K562 (cell line): ENCODE data around the gene IRS2. TPM values are rescaled to one million over a fixed set of nuclear protein-coding genes. Genes with fewer than 3 reads are reported as not detected.
A peak's percentile ranks its signal among the peaks of the same experiment; 100 is the strongest.

Source experiments
- ATAC-seq: fragments of 200-7000 bp; cut with Tn5 transposase; 3 replicates; pipeline ENCODE4 v1.9.1; 2020; ENCODE audit warnings: moderate library complexity
- BruUV-seq: library from RNA; stranded (reverse); fragments of 400-500 nt; replicated peaks from 2 replicates; lab custom pipeline; 2021; lab: Mats Ljungman, UMichigan
- CTCF ChIA-PET: fragments of 300-600 bp; formaldehyde crosslinking; extraction: SDS; loops from one replicate; lab custom pipeline; 2021; ENCODE audit warnings: low intra/inter-chr PET ratio; lab: Yijun Ruan, JAX
- POLR2A ChIA-PET: fragments of 300-600, 350-650 bp; sonication (Branson Sonifier 250); formaldehyde crosslinking; extraction: SDS; loops from one replicate; lab custom pipeline; 2021; ENCODE audit warnings: antibody characterized with exemption, inconsistent platforms; lab: Yijun Ruan, JAX
- DNase-seq, 4 experiments: peaks; one replicate each; pipeline versions ENCODE4 v3.0.0 to v3.0.0-alpha.2; 2011 to 2018; ENCODE audit warnings: low spot score in 3 of 4, mixed read lengths in 3 of 4; ENCODE audit errors: extremely low read depth in 1 of 4
- FAIRE-seq: peaks from 2 replicates; lab custom pipeline; 2011; peaks lifted over from hg19 to GRCh38; lab: Jason Lieb, UNC
- H2AFZ ChIP-seq: 2 replicates; pipeline ENCODE4 v1.6.0; 2011; ENCODE audit warnings: low read depth, low read length, control low read depth, inconsistent platforms
- H3K27ac ChIP-seq: fragments of 200-600 bp; 3 replicates; pipeline ENCODE4 v1.8.0; 2011; ENCODE audit warnings: low read depth, mild to moderate bottlenecking, control low read depth, inconsistent platforms, low read length, moderate library complexity, mixed read lengths; ENCODE audit errors: extremely low read depth
- H3K27me3 ChIP-seq, 2 experiments: fragments of 300-600 bp in 1 of 2; 2 replicates in 1 of 2; 3 replicates in 1 of 2; pipeline versions ENCODE4 v1.6.0 to v1.8.0; 2011; ENCODE audit warnings: inconsistent platforms in 2 of 2, low read length in 2 of 2, mild to moderate bottlenecking in 1 of 2, mixed read lengths in 1 of 2, moderate library complexity in 1 of 2; ENCODE audit not compliant: control insufficient read depth in 2 of 2, insufficient read depth in 2 of 2
- H3K36me3 ChIP-seq: fragments of 300-600 bp; 3 replicates; pipeline ENCODE4 v1.8.0; 2011; ENCODE audit warnings: mild to moderate bottlenecking, low read length, inconsistent platforms; ENCODE audit not compliant: control insufficient read depth, insufficient read depth
- H3K4me1 ChIP-seq, 2 experiments: fragments of 200-600 bp in 1 of 2; replicated peaks in 1 of 2; 2 replicates in 1 of 2; 3 replicates in 1 of 2; pipeline versions ENCODE4 v1.5.1 to v1.8.0; 2011; ENCODE audit warnings: inconsistent platforms in 2 of 2, low read length in 2 of 2, mild to moderate bottlenecking in 1 of 2, mixed read lengths in 1 of 2, moderate library complexity in 1 of 2; ENCODE audit not compliant: control insufficient read depth in 2 of 2, insufficient read depth in 2 of 2
- H3K4me2 ChIP-seq: 2 replicates; pipeline ENCODE4 v1.6.1; 2011; ENCODE audit warnings: low read length, control low read depth, inconsistent platforms, mixed read lengths; ENCODE audit not compliant: insufficient read depth
- H3K4me3 ChIP-seq: fragments of 200-600 bp; sonication (generic), shearing (Covaris generic); 2 replicates; pipeline ENCODE4 v1.5.1; 2016; ENCODE audit warnings: control low read depth, inconsistent platforms
- H3K79me2 ChIP-seq: fragments of 200-600 bp; 3 replicates; pipeline ENCODE4 v1.8.0; 2011; ENCODE audit warnings: low read length, inconsistent platforms; ENCODE audit not compliant: control insufficient read depth, insufficient read depth
- H3K9ac ChIP-seq, 2 experiments: 2 replicates each; pipeline versions ENCODE4 v1.6.0 to v1.6.1; 2011; ENCODE audit warnings: low read depth in 2 of 2, low read length in 2 of 2, control low read depth in 1 of 2, inconsistent platforms in 1 of 2, mild to moderate bottlenecking in 1 of 2, mixed read lengths in 1 of 2; ENCODE audit not compliant: insufficient read depth in 1 of 2
- H3K9me1 ChIP-seq: one replicate; pipeline ENCODE4 v1.6.0; 2011; ENCODE audit warnings: inconsistent platforms, mild to moderate bottlenecking, low read length, moderate library complexity; ENCODE audit not compliant: control insufficient read depth, insufficient read depth
- H3K9me3 ChIP-seq: replicated peaks from 2 replicates; pipeline ENCODE4 v1.5.1; 2011; ENCODE audit warnings: low read depth, low read length, inconsistent platforms; ENCODE audit not compliant: control insufficient read depth, insufficient read depth
- H4K20me1 ChIP-seq: replicated peaks from 2 replicates; pipeline ENCODE4 v1.6.1; 2011; ENCODE audit warnings: low read length, inconsistent platforms, mixed read lengths; ENCODE audit not compliant: control insufficient read depth, insufficient read depth
- CBFA2T2 ChIP-seq: fragments of 450-650 bp; conservative IDR thresholded peaks from 2 replicates; pipeline ENCODE4 v1.6.1; 2017; ENCODE audit warnings: mild to moderate bottlenecking
- FOSL1 ChIP-seq: fragments of 200-800 bp; sonication (Bioruptor generic); conservative IDR thresholded peaks from 2 replicates; pipeline ENCODE4 v1.6.1; 2016; ENCODE audit warnings: missing genetic modification characterization, missing compliant biosample characterization
- GABPB2 ChIP-seq: fragments of 250-450 bp; sonication (Bioruptor Pico); conservative IDR thresholded peaks from 2 replicates; pipeline ENCODE4 v1.5.1; 2021; ENCODE audit warnings: mild to moderate bottlenecking
- MAZ ChIP-seq, 2 experiments: fragments of 450-650 bp in 1 of 2; sonication (generic) in 1 of 2; formaldehyde crosslinking; IDR thresholded peaks in 1 of 2; conservative IDR thresholded peaks in 1 of 2; 2 replicates each; pipeline versions ENCODE4 v1.4.0 to v1.5.0; 2020; ENCODE audit warnings: mild to moderate bottlenecking in 1 of 2, missing genetic modification reagents in 1 of 2
- PML ChIP-seq: IDR thresholded peaks from 2 replicates; pipeline ENCODE4 v1.6.1; 2012; ENCODE audit warnings: low read length, inconsistent platforms
- RCOR1 ChIP-seq, 2 experiments: IDR thresholded peaks; 2 replicates each; pipeline ENCODE4 v1.6.1; 2012; ENCODE audit warnings: low read depth in 2 of 2, low read length in 2 of 2, borderline replicate concordance in 1 of 2, improper control_type of control experiment in 1 of 2
- SETDB1 ChIP-seq: IDR thresholded peaks from one replicate; pipeline ENCODE4 v1.6.1; 2012; ENCODE audit warnings: low read length, control low read depth, inconsistent platforms
- TBL1XR1 ChIP-seq, 2 experiments: IDR thresholded peaks; 2 replicates each; pipeline ENCODE4 v1.6.1; 2012; ENCODE audit warnings: improper control_type of control experiment in 2 of 2, low read length in 2 of 2, mild to moderate bottlenecking in 1 of 2
- TEAD4 ChIP-seq, 2 experiments: sonication (generic) in 1 of 2; formaldehyde crosslinking in 1 of 2; IDR thresholded peaks; 2 replicates each; pipeline versions ENCODE4 v1.6.1 to v1.8.0; 2012 to 2022; ENCODE audit warnings: borderline replicate concordance in 1 of 2, inconsistent platforms in 1 of 2, low read length in 1 of 2, mild to moderate bottlenecking in 1 of 2, missing genetic modification reagents in 1 of 2
- ZBTB11 ChIP-seq, 3 experiments: fragments of 200-800 bp in 1 of 3; fragments of 250-450 bp in 1 of 3; fragments of 450-650 bp in 1 of 3; sonication (Bioruptor Pico) in 1 of 3; sonication (Bioruptor generic) in 1 of 3; formaldehyde crosslinking in 1 of 3; IDR thresholded peaks; 2 replicates each; pipeline versions ENCODE4 v1.6.1 to v1.8.0; 2016 to 2022; ENCODE audit warnings: mild to moderate bottlenecking in 2 of 3, missing genetic modification characterization in 2 of 3, missing compliant biosample characterization in 1 of 3, moderate library complexity in 1 of 3
- ZBTB8A ChIP-seq: fragments of 450-650 bp; IDR thresholded peaks from 2 replicates; pipeline ENCODE4 v1.6.1; 2018; ENCODE audit warnings: mild to moderate bottlenecking, moderate library complexity; ENCODE audit not compliant: partially characterized antibody
- ZNF212 ChIP-seq: fragments of 450-650 bp; formaldehyde crosslinking; IDR thresholded peaks from 2 replicates; pipeline ENCODE4 v1.4.0; 2020; ENCODE audit warnings: mild to moderate bottlenecking
- ZNF280A ChIP-seq: fragments of 450-650 bp; IDR thresholded peaks from 2 replicates; pipeline ENCODE4 v1.6.1; 2018; ENCODE audit warnings: mild to moderate bottlenecking, low read depth; ENCODE audit not compliant: partially characterized antibody
- ZNF644 ChIP-seq: fragments of 200-800 bp; sonication (Bioruptor generic); IDR thresholded peaks from 2 replicates; pipeline ENCODE4 v1.6.1; 2016; ENCODE audit warnings: low read depth, missing genetic modification characterization, missing compliant biosample characterization
- WGBS: fragments of 100-300 bp; shearing (Covaris generic); methylation state at CpG from one replicate; pipeline ENCODE4 v1.1.6; 2016; ENCODE audit warnings: low coverage, mixed read lengths; ENCODE audit not compliant: insufficient coverage; ENCODE audit errors: missing lambda C conversion rate; 5-methylcytosine and 5-hydroxymethylcytosine counted together
- in situ Hi-C: fragments of 300-500 bp; cut with MboI; formaldehyde crosslinking; loops from 4 replicates; pipeline ENCODE4 v1.15.0; 2018; ENCODE audit warnings: inconsistent platforms, mixed read lengths
- intact Hi-C: fragments of 100-400 bp; cut with micrococcal nuclease; formaldehyde crosslinking; loops from 2 replicates; pipeline ENCODE4 v1.14.2; 2022
- polyA plus RNA-seq, 8 experiments: library from polyadenylated mRNA; depleted of rRNA in 4 of 8; stranded (reverse) in 5 of 8; unstranded in 3 of 8; fragments of >200 nt; fragmentation: Nextera tagmentation in 2 of 8; fragmentation: Illumina TruSeq in 1 of 8; extraction: Ambion mirVana in 2 of 8; extraction: Trizol in 1 of 8; gene quantifications; 2 replicates each; pipeline versions ENCODE4 v1.2.1 to v1.2.3, GENCODE V29; 2011 to 2014; ENCODE audit warnings: inconsistent platforms in 1 of 8, missing spikeins in 1 of 8
- total RNA-seq, 7 experiments: library from RNA; depleted of rRNA in 6 of 7; stranded (reverse); fragments of >200 nt in 6 of 7; fragmentation: Illumina TruSeq in 2 of 7; extraction: Trizol in 2 of 7; gene quantifications; 2 replicates each; pipeline versions ENCODE4 v1.2.1 to v1.2.3, GENCODE V29; 2011 to 2021; ENCODE audit warnings: low replicate concordance in 1 of 7

The IRS2 gene
- total and polyA plus RNA-seq, 9 of the 15 experiments (the other 6 are each of a cell fraction or from before 2014, with no cell fraction given), result 0.36 to 4.6 (median 0.63) TPM

- intact Hi-C loops (no loop called here), in situ Hi-C loops (no loop called here)
- Histone ChIP-seq H3K9me3 (no peaks in the 10 kb centered on the region), H3K9me1 (no peaks in the 10 kb centered on the region), H3K27me3 (peaks cover 0 to 5% of the 10 kb centered on the region in 2 experiments; a peak in 1 of 5 replicates), H3K27ac (no peak overlapping the region), H3K4me1 (peaks cover 5 to 9% of the 10 kb centered on the region in 2 experiments; a peak in 3 of 5 replicates), H3K4me2 (peak overlapping the region; percentile 35; the same call in 1 of the 2 replicates), H3K79me2 (no peaks in the 10 kb centered on the region), H4K20me1 (no peaks in the 10 kb centered on the region), H3K36me3 (no peaks in the 10 kb centered on the region), H3K4me3 (no peak overlapping the region), H3K9ac (no peak overlapping the region), H2AFZ (no peak overlapping the region)
- CTCF ChIA-PET, result no interaction called here
- POLR2A ChIA-PET, result interaction anchor here (1.0 to 1.5 kb wide), 2 partner anchors 9 to 13 kb away, joined by 3 read pairs; no protein-coding TSS in a partner anchor
- no TSS peak for BruUV-seq
- ATAC-seq (peak; percentile 76), DNase-seq (peak in 2 of 4 experiments; percentile 19 to 45), FAIRE-seq (peak; percentile 35)
- WGBS, result 3% methylated on average over 7 of the region's 7 CpGs
- peak; percentile 42 for TF ChIP-seq FOSL1 (tag)
- 0 out of 6 replicates have a peak, but pooled peaks of 1 of the 3 experiments have one; percentile 37 for TF ChIP-seq ZBTB11 (CRISPR knock-in tag; IDR thresholded peaks at IDR 0.05)
- 0 out of 2 replicates have a peak, but pooled peaks have one; percentile 35 for TF ChIP-seq ZNF644
- 0 out of 4 replicates have a peak, but pooled peaks of 1 of the 2 experiments have one; percentile 30 for TF ChIP-seq MAZ (CRISPR knock-in tag; conservative IDR thresholded peaks at IDR 0.05 in 1 of 2, IDR thresholded peaks at IDR 0.05 in 1 of 2)
- TF ChIP-seq ZNF280A, result no peak
- no peak for TF ChIP-seq SETDB1
- peak; percentile 41 for TF ChIP-seq CBFA2T2
- no peak for TF ChIP-seq ZNF212 (CRISPR knock-in tag)
- TF ChIP-seq PML, result no peak
- peak in 1 of 2 experiments; percentile 34; a peak in 1 of 4 replicates for TF ChIP-seq RCOR1 (IDR thresholded peaks at IDR 0.05; ENCODE audit: borderline replicate concordance in 1 of 2, low read depth in 2 of 2, low read length in 2 of 2)
- TF ChIP-seq ZBTB8A, result no peak
- 0 out of 4 replicates have a peak, but pooled peaks of 1 of the 2 experiments have one; percentile 21 for TF ChIP-seq TBL1XR1 (IDR thresholded peaks at IDR 0.05; ENCODE audit: low read length in 2 of 2)
- TF ChIP-seq GABPB2 (CRISPR knock-in tag), result no peak
- peak; percentile 89 for TF ChIP-seq TEAD4 (IDR thresholded peaks at IDR 0.05; ENCODE audit: low read length)
- TF ChIP-seq TEAD4 (CRISPR knock-in tag; IDR thresholded peaks at IDR 0.05; ENCODE audit: borderline replicate concordance), result no peak
These were observed 66.3 kb downstream of the IRS2 start for GRCh38 chr13:109719962-109720646.
